Activated naive CD4-positive, alpha-beta T cell treated with anti-CD3 and anti-CD28 coated beads, Interleukin-2, amount 50 U/mL, for 72 hours (primary cell): ENCODE measurements around the gene CHKB. TPM values are rescaled to one million over a fixed set of nuclear protein-coding genes. Genes with fewer than 3 reads are reported as not detected.
"Not testable (repeated sequence)": the region's sequence is repeated elsewhere in the genome, so short reads cannot be mapped to it uniquely, and the experiment has no call there.

Source experiments
- ATAC-seq, 2 donors: fragments of 150-1000 bp; cut with Tn5 transposase; 2 replicates each; pipeline ENCODE4 v1.10.0; 2021; ENCODE audit warnings: mild to moderate bottlenecking in 2 of 2, moderate library complexity in 2 of 2
- DNase-seq, 2 donors: peaks; one replicate each; pipeline ENCODE4 v3.0.0; 2021 to 2022; ENCODE audit warnings: low spot score in 2 of 2
- H3K27ac Mint-ChIP-seq, 2 donors: one replicate each; pipeline ENCODE4 v1.8.0; 2022; ENCODE audit warnings: mild to moderate bottlenecking in 2 of 2, mixed read lengths in 2 of 2
- H3K36me3 Mint-ChIP-seq, 2 donors: one replicate each; pipeline ENCODE4 v1.8.0; 2022; ENCODE audit warnings: mixed read lengths in 2 of 2
- H3K9me3 Mint-ChIP-seq, 2 donors: one replicate each; pipeline ENCODE4 v1.8.0; 2022; ENCODE audit warnings: mixed read lengths in 2 of 2
- total RNA-seq, 2 donors: library from RNA; stranded (reverse); gene quantifications; one replicate each; pipeline ENCODE4 v1.2.3, GENCODE V29; 2022

Gene CHKB
- total RNA-seq, 2 donors from 2014 or later: 83.8 to 127 TPM

GRCh38 chr22:50533856-50534711 lies 48.6 kb downstream of the CHKB start:
- not testable (repeated sequence) for ATAC-seq, DNase-seq, H3K9me3 Mint-ChIP-seq
- Mint-ChIP-seq H3K27ac (peak overlapping the region; percentile 89 to 99), H3K36me3 (peaks cover 9 to 20% of the 10 kb centered on the region in 2 donors)

DNA sequence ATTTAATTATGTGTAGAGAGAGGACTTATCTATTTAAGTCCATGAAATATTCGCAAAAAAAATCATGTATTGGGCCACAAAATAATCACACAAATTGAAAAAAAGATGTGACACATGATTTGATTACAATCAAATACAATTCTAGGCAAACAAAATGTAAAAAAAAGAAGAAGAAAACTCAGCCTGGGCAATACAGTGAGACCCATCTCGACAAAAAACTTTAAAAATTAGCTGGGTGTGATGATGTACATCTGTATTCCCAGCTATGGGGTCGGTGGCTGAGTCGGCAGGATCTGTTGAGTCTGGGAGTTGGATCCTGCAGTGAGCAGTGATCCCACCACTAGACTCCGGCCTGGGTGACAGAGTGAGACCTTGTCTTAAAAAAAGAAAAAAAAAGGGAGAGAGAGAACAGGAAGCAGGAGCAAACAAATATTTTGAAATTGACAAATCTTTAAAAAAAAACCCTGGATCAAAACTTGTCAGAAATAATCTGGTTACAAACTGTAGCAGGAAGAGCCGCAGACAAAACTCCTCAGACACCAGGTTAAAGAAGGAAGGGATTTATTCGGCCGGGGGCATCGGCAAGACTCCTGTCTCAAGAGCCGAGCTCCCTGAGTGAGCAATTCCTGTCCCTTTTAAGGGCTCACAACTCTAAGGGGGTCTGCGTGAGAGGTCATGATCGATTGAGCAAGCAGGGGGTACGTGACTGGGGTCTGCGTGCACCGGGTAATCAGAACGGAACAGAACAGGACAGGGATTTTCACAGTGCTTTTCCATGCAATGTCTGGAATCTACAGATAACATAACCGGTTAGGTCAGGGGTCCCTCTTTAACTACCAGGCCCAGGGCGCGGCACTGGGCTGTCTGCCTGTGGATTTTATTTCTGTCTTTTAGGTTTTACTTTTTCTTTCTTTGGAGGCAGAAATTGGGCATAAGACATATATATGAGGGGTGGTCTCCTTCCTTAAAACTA lies 49.5 kb downstream of the CHKB start:
- Mint-ChIP-seq H3K36me3 (peaks cover 9 to 22% of the 10 kb centered on the region in 2 donors), H3K9me3 (no peaks in the 10 kb centered on the region), H3K27ac (peak overlapping the region; percentile 94 to 99)
- ATAC-seq (no peak), DNase-seq (no peak)

DNA sequence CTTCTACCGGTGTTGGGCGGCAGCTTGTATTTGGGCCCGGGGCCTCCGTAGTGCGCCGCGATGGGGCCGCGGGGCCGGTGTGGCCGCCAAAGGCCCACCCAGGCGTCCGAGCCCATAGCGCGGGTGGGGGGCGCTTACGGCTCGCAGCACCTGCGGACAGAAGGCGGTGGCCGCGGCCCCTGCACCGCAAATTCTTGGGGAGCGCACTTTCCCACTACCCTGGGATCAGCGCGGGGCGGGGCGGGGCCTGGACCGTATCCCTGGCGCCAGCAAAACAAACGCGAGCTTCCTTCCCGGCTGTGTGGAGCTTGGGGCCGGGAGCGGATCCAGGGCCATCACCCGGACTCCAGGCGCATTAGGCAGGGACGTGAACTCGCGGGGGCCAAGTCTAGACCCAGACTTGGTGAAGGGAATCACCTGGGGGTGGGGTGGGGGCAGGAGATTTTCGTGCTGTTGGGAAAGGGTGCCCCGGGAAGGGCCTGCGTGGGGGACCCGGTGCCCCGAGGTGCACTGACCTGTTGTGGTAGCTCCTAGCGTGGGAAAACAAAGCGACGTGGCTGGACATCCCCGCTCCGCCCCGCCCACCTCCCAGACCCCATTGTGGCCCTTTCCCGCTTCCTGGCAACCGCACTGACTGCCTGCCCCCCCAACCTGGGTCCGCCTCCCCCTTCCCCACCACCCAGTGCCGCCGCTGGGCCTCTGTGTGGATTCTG lies 50.5 kb downstream of the CHKB start:
- ATAC-seq (peak in 1 of 2 donors; percentile 5), DNase-seq (no peak)
- Mint-ChIP-seq H3K27ac (peak overlapping the region; percentile 94 to 99), H3K9me3 (no peaks in the 10 kb centered on the region), H3K36me3 (peaks cover 9 to 29% of the 10 kb centered on the region in 2 donors)

GRCh38 chr22:50531546-50531961 lies 51.1 kb downstream of the CHKB start:
- DNase-seq: peak in 1 of 2 donors; percentile 79
- Mint-ChIP-seq H3K36me3 (peaks cover 9 to 34% of the 10 kb centered on the region in 2 donors), H3K9me3 (no peaks in the 10 kb centered on the region), H3K27ac (peak overlapping the region; percentile 99)
- peak; percentile 55 to 63 for ATAC-seq

DNA sequence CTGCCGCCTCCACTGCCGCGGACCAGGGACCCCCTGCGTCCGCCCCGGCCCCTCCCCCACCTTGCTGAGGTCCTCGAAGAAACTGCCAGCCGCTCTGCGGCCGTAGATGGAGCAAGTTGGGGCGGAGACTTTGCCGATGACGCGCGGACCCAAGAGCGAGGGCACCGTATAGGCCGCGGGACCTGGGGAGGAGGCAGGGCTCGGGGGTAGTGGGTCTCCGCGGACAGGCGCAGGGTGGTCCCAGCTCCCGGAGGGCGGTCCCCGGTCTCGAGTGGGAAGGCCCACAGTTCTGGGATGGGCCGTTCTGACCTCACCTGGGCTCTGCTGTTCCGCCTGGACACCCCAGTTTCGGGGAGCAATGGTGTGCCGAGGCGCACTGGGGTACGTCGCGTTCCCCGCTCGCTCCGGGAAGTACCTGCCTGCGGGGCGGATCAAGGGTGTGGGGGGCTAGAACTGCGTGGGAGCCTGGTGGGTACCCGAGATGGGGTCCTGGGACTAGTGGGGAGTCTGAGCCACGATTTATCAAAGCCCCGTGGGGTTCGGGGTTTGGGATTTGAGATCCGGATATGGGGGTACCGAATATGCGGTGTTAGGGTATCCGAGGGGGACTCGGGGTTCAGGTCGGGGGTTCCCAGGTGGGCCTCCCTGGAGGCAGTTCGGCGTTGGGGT lies 51.6 kb downstream of the CHKB start:
- DNase-seq (peak; percentile 81), ATAC-seq (peak; percentile 48 to 50)
- no peaks in the 10 kb centered on the region for H3K9me3 Mint-ChIP-seq
- H3K36me3 Mint-ChIP-seq: peaks cover 9 to 34% of the 10 kb centered on the region in 2 donors
- H3K27ac Mint-ChIP-seq: peak overlapping the region; percentile 99

DNA sequence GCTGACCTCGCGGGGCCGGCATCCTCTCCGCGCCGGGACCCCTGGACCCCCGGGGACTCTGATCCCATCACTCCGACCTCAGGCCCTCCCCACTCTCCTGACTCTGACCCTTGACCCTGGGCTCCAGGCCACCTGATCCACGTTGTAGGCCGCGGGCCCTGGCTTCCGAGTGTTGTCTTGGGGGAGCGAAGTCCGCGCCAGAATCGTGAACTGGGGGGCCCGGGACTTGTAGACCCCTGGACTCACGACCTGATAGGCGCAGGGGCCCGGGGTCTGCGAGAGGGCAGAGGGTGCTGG lies 52.1 kb downstream of the CHKB start:
- H3K27ac Mint-ChIP-seq: peak overlapping the region; percentile 97 to 99
- peak in 1 of 2 donors; percentile 2 for ATAC-seq
- no peaks in the 10 kb centered on the region for H3K9me3 Mint-ChIP-seq
- DNase-seq: no peak
- peaks cover 9 to 34% of the 10 kb centered on the region in 2 donors for H3K36me3 Mint-ChIP-seq

DNA sequence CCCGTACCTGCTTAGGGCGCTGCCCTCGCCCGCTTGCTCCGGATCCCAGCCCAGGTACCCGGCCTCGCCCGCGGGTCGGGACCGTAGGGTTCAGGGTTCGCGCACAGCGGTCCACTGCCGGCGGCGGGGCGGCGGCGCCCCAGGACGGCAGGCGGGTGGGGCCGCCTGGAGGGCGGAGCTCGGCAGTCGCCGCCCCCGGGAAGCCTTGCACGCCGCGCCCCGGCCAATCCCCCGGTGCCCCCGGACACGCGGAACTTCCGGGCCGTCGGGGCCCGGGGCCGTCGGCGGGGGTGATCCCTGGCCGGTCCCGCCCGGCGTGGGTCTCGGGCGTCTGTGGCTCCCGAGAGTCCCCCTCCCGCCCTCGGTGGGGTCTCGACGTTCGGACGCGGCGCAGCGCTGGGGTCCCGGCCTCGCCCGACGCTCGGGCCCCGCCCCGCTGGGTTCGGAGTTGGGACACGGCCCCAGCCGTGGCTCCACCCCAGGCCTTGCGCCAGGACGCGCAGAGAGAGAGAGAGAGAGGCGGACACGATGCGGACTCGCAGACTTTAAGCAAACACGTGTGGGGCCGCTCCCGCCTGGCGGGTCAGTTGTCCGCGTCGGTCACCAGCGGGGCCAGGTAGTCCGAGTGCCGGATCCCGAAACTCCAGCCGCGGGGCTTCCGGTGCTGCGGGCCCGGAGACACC lies 52.6 kb downstream of the CHKB start, which contains the start of gene TYMP:
Gene TYMP, minus strand, starts transcription at position 116 of the 683 bp plus-strand sequence. CDS start 303 bp downstream, outside the sequence.
- H3K36me3 Mint-ChIP-seq: peaks cover 9 to 34% of the 10 kb centered on the region in 2 donors
- DNase-seq: peak; percentile 79 to 84
- no peaks in the 10 kb centered on the region for H3K9me3 Mint-ChIP-seq
- ATAC-seq: peak; percentile 19 to 34
- H3K27ac Mint-ChIP-seq: peak within 1 kb of the TSS; percentile 99

GRCh38 chr22:50529416-50529896 lies 53.2 kb downstream of the CHKB start:
- Mint-ChIP-seq H3K36me3 (peaks cover 13 to 40% of the 10 kb centered on the region in 2 donors), H3K27ac (no peak overlapping the region)

More at GRCh38 chr22:50529416-50529896, 53.2 kb downstream of the CHKB start:
- no peak for ATAC-seq
- no peaks in the 10 kb centered on the region for H3K9me3 Mint-ChIP-seq
- DNase-seq: peak in 1 of 2 donors; percentile 71

Other genes starting within 250 kb of the CHKB start
- gene PPP6R2, start 239.5 kb downstream of the CHKB start, total RNA-seq: 10 to 100 TPM; 42.6 to 48.3 TPM
- 10 to 100 TPM; 99.3 to 99.8 TPM for gene SBF1, start 107.8 kb downstream of the CHKB start, total RNA-seq
- 1 to 10 TPM; 6.0 to 7.0 TPM for gene ADM2, start 101.3 kb downstream of the CHKB start, total RNA-seq
- gene MIOX, start 96.0 kb downstream of the CHKB start, total RNA-seq: under 1 TPM in 1 of 2 donors, not detected in 1; 0.25 TPM
- gene LMF2, start 75.1 kb downstream of the CHKB start, total RNA-seq: 10 to 100 TPM; 54.2 to 76.7 TPM
- gene NCAPH2, start 74.6 kb downstream of the CHKB start, total RNA-seq: 100 to 1,000 TPM; 121 to 130 TPM
- 1 to 10 TPM in 1 of 2 donors, not detected in 1; 4.8 TPM for gene SCO2, start 57.3 kb downstream of the CHKB start, total RNA-seq
- 10 to 100 TPM; 20.8 to 74.5 TPM for gene TYMP, start 52.8 kb downstream of the CHKB start, total RNA-seq
- gene KLHDC7B, start 37.0 kb downstream of the CHKB start, total RNA-seq: 10 to 100 TPM in 1 of 2 donors, 1 to 10 TPM in 1; 2.6 to 11.0 TPM
- 1 to 10 TPM in 1 of 2 donors, under 1 TPM in 1; 0.80 to 3.9 TPM for gene SYCE3, start 19.9 kb downstream of the CHKB start, total RNA-seq
- gene CPT1B, start 4.4 kb downstream of the CHKB start, total RNA-seq: 10 to 100 TPM; 61.8 to 92.2 TPM
- gene MAPK8IP2, start 17.9 kb upstream of the CHKB start, total RNA-seq: under 1 TPM; 0.27 to 0.54 TPM
- 10 to 100 TPM; 23.8 to 24.7 TPM for gene ARSA, start 45.3 kb upstream of the CHKB start, total RNA-seq
- under 1 TPM in 1 of 2 donors, not detected in 1; 0.66 TPM for gene SHANK3, start 90.0 kb upstream of the CHKB start, total RNA-seq
- not detected for gene ACR, start 155.4 kb upstream of the CHKB start, total RNA-seq
- gene RABL2B, start 200.8 kb upstream of the CHKB start, total RNA-seq: 10 to 100 TPM in 1 of 2 donors, 1 to 10 TPM in 1; 7.2 to 22.6 TPM